Omental fat pad (tissue), 4 donors: Measurements from ENCODE around the gene SFMBT1. TPM values are rescaled to one million over a fixed set of nuclear protein-coding genes. Genes with fewer than 3 reads are reported as not detected.

Experiments used
- ATAC-seq: fragments of 150-250 bp; one replicate; pipeline ENCODE4 v1.9.1; 2016; ENCODE audit warnings: mild to moderate bottlenecking, moderate library complexity; ENCODE audit not compliant: low FRiP score
- DNase-seq: peaks from one replicate; pipeline ENCODE4 v3.0.0-alpha.2; 2019; ENCODE audit warnings: low spot score
- CTCF ChIP-seq, 3 donors: fragments of 450-650 bp; IDR thresholded peaks; one replicate each; pipeline ENCODE4 v1.5.1; 2016 to 2017; ENCODE audit warnings: antibody characterized with exemption in 3 of 3, mild to moderate bottlenecking in 3 of 3, moderate library complexity in 2 of 3
- total RNA-seq, 4 donors: library from RNA; depleted of rRNA; stranded (reverse); fragments of >200 nt; gene quantifications; one replicate each; pipeline ENCODE4 v1.1.0, GENCODE V29; 2016

Gene SFMBT1
- total RNA-seq, 4 donors from 2014 or later: 6.5 to 15.3 (median 8.7) TPM

GRCh38 chr3:52990637-52991036, 55.2 kb downstream of the SFMBT1 start:
- ATAC-seq (no peak), DNase-seq (no peak)
- TF ChIP-seq CTCF (IDR thresholded peaks at IDR 0.05): no peak

- TF ChIP-seq CTCF (IDR thresholded peaks at IDR 0.05): no peak
- no peak for ATAC-seq
- DNase-seq: no peak
Measured at GRCh38 chr3:52986938-52987337, 58.9 kb downstream of the SFMBT1 start.

GRCh38 chr3:52986049-52986448, 59.8 kb downstream of the SFMBT1 start:
- no peak for ATAC-seq
- TF ChIP-seq CTCF (IDR thresholded peaks at IDR 0.05): no peak
- no peak for DNase-seq

GRCh38 chr3:52983828-52984227, 62.0 kb downstream of the SFMBT1 start:
- DNase-seq (no peak), ATAC-seq (no peak)
- no peak for TF ChIP-seq CTCF (IDR thresholded peaks at IDR 0.05)

GRCh38 chr3:52983336-52983807, 62.5 kb downstream of the SFMBT1 start:
- TF ChIP-seq CTCF (IDR thresholded peaks at IDR 0.05): no peak
- ATAC-seq: no peak
- no peak for DNase-seq

GRCh38 chr3:52982839-52983238, 63.0 kb downstream of the SFMBT1 start:
- no peak for TF ChIP-seq CTCF (IDR thresholded peaks at IDR 0.05)
- ATAC-seq (no peak), DNase-seq (no peak)

- TF ChIP-seq CTCF (IDR thresholded peaks at IDR 0.05): no peak
- ATAC-seq: no peak
- no peak for DNase-seq
Measured at GRCh38 chr3:52979190-52979983, 66.5 kb downstream of the SFMBT1 start.
